ENCODE measurements around the gene FITM1.

The FITM1 gene

GRCh38 chr14:24121210-24121609 lies 9.2 kb upstream of the FITM1 start:
- no peak for DNase-seq

GRCh38 chr14:24122416-24122815 lies 8.0 kb upstream of the FITM1 start:
- DNase-seq = no peak

- no peak for DNase-seq
Observed at GRCh38 chr14:24122898-24123297, 7.6 kb upstream of the FITM1 start.

- no peak for DNase-seq
Observed at GRCh38 chr14:24123424-24124417, 6.7 kb upstream of the FITM1 start.

- DNase-seq = no peak
Observed at GRCh38 chr14:24126939-24127338, 3.5 kb upstream of the FITM1 start.

- no peak for DNase-seq
Observed at GRCh38 chr14:24127673-24128072, 2.8 kb upstream of the FITM1 start.

GRCh38 chr14:24129410-24129998 lies 955 bp upstream of the FITM1 start:
- DNase-seq = no peak

- no peak for DNase-seq
Observed at GRCh38 chr14:24130717-24131548, 474 bp downstream of the FITM1 start.

GRCh38 chr14:24131549-24131966 lies 1.1 kb downstream of the FITM1 start:
- no peak for DNase-seq

GRCh38 chr14:24132061-24132685 lies 1.7 kb downstream of the FITM1 start:
- DNase-seq = no peak

GRCh38 chr14:24132976-24133375 lies 2.5 kb downstream of the FITM1 start:
- DNase-seq = no peak

- DNase-seq = no peak
Observed at GRCh38 chr14:24133735-24134134, 3.3 kb downstream of the FITM1 start.

GRCh38 chr14:24135584-24135833 lies 5.0 kb downstream of the FITM1 start:
- no peak for DNase-seq

- DNase-seq = peak; percentile 92 to 93
Observed at GRCh38 chr14:24135834-24136683, 5.6 kb downstream of the FITM1 start, which contains the start of gene PSME1. Gene PSME1, plus strand, starts transcription at chr14:24136194. Its CDS starts 69 bp downstream, at chr14:24136263.

- no peak for DNase-seq
Observed at GRCh38 chr14:24136684-24137528, 6.4 kb downstream of the FITM1 start.

GRCh38 chr14:24137529-24138395 lies 7.3 kb downstream of the FITM1 start:
- DNase-seq = no peak

- peak in 1 of 2 donors; percentile 25 for DNase-seq
Observed at GRCh38 chr14:24138396-24139271, 8.2 kb downstream of the FITM1 start.

- DNase-seq = no peak
Observed at GRCh38 chr14:24139272-24139934, 8.9 kb downstream of the FITM1 start.

Data from inflammatory macrophage (primary cell).